RWPE2 (cell line): Measurements from ENCODE around the gene TNFRSF25.

ENCODE experiments used
- ATAC-seq: fragments of 200-7000 bp; cut with Tn5 transposase; 3 replicates; pipeline ENCODE4 v1.9.1; 2021; ENCODE audit warnings: low read depth
- DNase-seq: peaks from one replicate; pipeline ENCODE4 v3.0.0-alpha.2; 2020; ENCODE audit warnings: low spot score
- H3K27ac ChIP-seq: fragments of 450-650 bp; 2 replicates; pipeline ENCODE4 v1.5.1; 2017; ENCODE audit warnings: mild to moderate bottlenecking; ENCODE audit not compliant: poor library complexity, severe bottlenecking
- H3K27me3 ChIP-seq: fragments of 250-450 bp; sonication (Bioruptor Pico); 2 replicates; pipeline ENCODE4 v1.5.1; 2021; ENCODE audit warnings: mild to moderate bottlenecking, moderate library complexity; ENCODE audit not compliant: insufficient read depth, poor library complexity, severe bottlenecking
- H3K36me3 ChIP-seq: fragments of 250-450 bp; sonication (Bioruptor Pico); 2 replicates; pipeline ENCODE4 v1.5.1; 2020; ENCODE audit warnings: low read depth, mild to moderate bottlenecking, moderate library complexity
- H3K4me1 ChIP-seq: fragments of 250-450 bp; sonication (Bioruptor Pico); 2 replicates; pipeline ENCODE4 v1.5.1; 2021; ENCODE audit warnings: mild to moderate bottlenecking, moderate library complexity; ENCODE audit not compliant: insufficient read depth, poor library complexity, severe bottlenecking
- H3K4me3 ChIP-seq: fragments of 250-450 bp; sonication (Bioruptor Pico); 2 replicates; pipeline ENCODE4 v1.5.1; 2021; ENCODE audit warnings: mild to moderate bottlenecking, moderate library complexity; ENCODE audit not compliant: severe bottlenecking
- H3K9me3 ChIP-seq: fragments of 250-450 bp; sonication (Bioruptor Pico); 2 replicates; pipeline ENCODE4 v1.5.1; 2021; ENCODE audit warnings: mild to moderate bottlenecking, moderate library complexity; ENCODE audit not compliant: severe bottlenecking
- TF ChIP-seq, protein P1 (sequence below): fragments of 450-650 bp; IDR thresholded peaks from one replicate; pipeline ENCODE4 v1.5.1; 2017; ENCODE audit warnings: mild to moderate bottlenecking, moderate library complexity; ENCODE audit not compliant: poor library complexity, severe bottlenecking

Gene TNFRSF25

DNA sequence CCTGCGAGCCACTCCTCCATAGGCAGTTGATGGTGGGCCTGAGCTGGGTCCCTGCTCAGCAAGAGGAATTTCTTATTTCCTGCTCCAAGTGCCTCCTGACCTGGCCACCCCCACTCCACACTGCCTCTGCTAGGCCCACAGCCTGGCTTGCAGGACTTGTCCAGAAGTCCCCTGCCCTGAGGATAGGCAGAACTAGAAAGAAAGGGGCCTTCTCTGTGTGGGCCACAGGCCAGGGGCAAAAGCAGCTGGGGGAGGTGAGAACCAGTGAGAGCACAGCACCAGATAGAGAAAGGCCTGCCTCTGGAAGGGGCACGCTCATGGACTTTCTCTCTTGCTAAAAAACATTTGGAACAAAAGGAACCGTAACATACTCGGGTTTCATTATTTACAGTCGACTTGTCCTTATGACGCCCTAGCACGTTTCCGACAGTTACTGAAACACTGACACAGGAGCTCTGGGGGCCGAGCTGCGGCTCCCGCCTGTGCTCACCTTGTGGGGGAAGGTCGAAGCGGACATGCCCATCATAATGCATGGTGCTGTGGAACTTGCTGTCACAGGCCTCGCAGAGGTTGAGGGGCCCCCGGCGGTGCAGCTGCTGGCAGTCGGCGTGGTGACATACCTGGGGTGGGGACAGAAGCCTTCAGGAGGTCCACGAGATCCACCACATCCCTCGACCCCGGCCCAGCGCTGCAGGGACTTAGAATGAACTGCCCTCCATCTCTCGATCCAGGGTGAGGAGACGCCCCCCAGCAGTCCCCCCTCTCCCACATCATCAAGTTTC is 11.3 kb upstream of the TNFRSF25 start:
- H3K27ac ChIP-seq = no peak overlapping the region
- no peak for DNase-seq
- ATAC-seq = no peak
- H3K27me3 ChIP-seq = no peaks in the 10 kb centered on the region
- H3K4me3 ChIP-seq = no peak overlapping the region
- TF ChIP-seq, protein P1, sequence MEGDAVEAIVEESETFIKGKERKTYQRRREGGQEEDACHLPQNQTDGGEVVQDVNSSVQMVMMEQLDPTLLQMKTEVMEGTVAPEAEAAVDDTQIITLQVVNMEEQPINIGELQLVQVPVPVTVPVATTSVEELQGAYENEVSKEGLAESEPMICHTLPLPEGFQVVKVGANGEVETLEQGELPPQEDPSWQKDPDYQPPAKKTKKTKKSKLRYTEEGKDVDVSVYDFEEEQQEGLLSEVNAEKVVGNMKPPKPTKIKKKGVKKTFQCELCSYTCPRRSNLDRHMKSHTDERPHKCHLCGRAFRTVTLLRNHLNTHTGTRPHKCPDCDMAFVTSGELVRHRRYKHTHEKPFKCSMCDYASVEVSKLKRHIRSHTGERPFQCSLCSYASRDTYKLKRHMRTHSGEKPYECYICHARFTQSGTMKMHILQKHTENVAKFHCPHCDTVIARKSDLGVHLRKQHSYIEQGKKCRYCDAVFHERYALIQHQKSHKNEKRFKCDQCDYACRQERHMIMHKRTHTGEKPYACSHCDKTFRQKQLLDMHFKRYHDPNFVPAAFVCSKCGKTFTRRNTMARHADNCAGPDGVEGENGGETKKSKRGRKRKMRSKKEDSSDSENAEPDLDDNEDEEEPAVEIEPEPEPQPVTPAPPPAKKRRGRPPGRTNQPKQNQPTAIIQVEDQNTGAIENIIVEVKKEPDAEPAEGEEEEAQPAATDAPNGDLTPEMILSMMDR = no peak
- peaks cover 46% of the 10 kb centered on the region for H3K36me3 ChIP-seq
- H3K9me3 ChIP-seq = no peaks in the 10 kb centered on the region
- H3K4me1 ChIP-seq = peaks cover 3% of the 10 kb centered on the region

DNA sequence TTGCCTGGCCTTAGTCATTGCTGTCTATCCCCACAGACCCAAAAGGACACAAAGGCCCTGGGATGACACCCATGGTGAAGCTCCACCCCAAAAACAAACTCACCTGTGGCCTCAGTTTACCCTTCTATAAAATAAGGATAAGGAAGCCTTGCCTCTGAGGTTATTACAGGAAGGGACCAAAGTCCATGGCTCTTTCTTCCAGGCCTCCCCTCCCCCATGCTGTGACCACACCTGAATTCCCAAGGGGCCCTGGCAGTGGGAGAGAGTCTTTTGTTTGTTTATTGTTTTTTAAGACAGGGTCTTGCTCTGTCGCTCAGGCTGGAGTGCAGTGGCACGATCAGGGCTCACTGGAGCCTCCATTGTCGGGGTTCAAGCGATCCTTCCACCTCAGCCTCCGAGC is 10.5 kb upstream of the TNFRSF25 start:
- Histone ChIP-seq H3K4me1 (peaks cover 4% of the 10 kb centered on the region), H3K36me3 (peaks cover 49% of the 10 kb centered on the region), H3K4me3 (no peak overlapping the region), H3K27me3 (no peaks in the 10 kb centered on the region), H3K9me3 (no peaks in the 10 kb centered on the region), H3K27ac (no peak overlapping the region)
- TF ChIP-seq, protein P1 = no peak
- no peak for DNase-seq
- no peak for ATAC-seq

DNA sequence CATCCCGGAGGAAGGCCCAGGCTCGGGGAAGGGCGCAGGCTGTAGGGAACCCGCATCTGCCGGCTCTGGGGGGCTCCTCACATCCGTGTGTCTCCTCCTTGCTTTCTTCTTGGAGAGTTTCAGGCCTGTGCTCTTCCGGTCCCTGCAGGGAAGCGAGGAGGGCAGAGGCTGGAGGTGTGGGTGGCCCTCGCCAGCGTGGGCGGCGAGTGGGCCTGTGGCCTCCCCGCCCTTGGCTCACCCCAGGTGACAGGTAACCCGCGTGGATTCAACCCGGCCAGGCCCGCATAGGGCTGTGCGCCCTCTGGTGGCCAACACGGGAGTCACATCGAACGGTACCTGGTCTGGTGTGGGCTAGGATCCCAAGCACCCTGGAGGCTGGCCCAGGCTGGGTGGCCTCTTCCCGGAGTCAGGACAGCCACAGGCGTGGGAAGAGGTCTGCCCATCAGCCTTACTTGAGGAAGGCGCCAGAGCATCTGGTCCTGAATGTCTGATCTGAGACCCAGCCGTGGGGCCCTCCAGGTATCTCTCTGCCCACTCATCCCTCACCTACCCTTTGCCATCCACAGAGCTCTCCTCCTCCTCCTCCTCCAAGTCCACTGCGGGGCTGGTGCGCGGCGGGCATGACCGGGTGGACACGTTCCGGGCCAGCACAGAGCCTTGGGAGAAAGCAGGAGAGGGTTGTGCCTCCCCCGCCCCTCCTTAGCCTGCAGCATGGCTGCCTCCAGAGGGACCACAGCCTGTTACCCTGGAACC is 9.6 kb upstream of the TNFRSF25 start:
- H3K4me1 ChIP-seq = peaks cover 4% of the 10 kb centered on the region
- DNase-seq (no peak), ATAC-seq (peak; percentile 68)
- no peak overlapping the region for H3K27ac ChIP-seq
- H3K27me3 ChIP-seq = no peaks in the 10 kb centered on the region
- H3K9me3 ChIP-seq = no peaks in the 10 kb centered on the region
- H3K36me3 ChIP-seq = peaks cover 54% of the 10 kb centered on the region
- TF ChIP-seq, protein P1 = peak; percentile 92
- H3K4me3 ChIP-seq = no peak overlapping the region

DNA sequence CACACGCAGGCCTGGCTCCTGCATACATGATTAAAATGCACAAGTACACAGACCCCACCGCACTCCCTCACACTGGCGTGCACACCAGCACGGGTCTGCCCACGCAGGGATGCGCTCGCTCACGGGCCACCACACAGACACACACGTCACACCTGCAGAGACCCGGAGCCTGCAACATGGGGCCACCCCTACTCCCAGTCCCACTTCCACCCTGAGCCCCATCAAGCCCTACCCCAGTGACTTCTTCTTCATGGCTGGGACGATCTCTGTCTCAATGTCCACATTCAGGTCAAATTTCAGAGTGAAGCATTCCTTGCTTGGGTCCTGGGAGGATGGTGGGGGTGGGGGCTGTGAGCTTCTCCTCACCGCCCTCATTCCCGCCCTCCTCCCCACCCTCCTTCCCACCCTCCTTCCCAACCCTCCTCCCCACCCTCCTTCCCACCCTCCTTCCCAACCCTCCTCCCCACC is 8.9 kb upstream of the TNFRSF25 start:
- no peak overlapping the region for H3K27ac ChIP-seq
- H3K27me3 ChIP-seq = no peaks in the 10 kb centered on the region
- TF ChIP-seq, protein P1 = no peak
- H3K4me1 ChIP-seq = peaks cover 4% of the 10 kb centered on the region
- H3K4me3 ChIP-seq = no peak overlapping the region
- DNase-seq = no peak
- ATAC-seq = no peak
- no peaks in the 10 kb centered on the region for H3K9me3 ChIP-seq
- H3K36me3 ChIP-seq = peaks cover 61% of the 10 kb centered on the region
